ENCODE data around the gene DSTYK.
"Not testable (repeated sequence)": the region's sequence is repeated elsewhere in the genome, so short reads cannot be mapped to it uniquely, and the experiment has no call there.

Gene DSTYK

DNA sequence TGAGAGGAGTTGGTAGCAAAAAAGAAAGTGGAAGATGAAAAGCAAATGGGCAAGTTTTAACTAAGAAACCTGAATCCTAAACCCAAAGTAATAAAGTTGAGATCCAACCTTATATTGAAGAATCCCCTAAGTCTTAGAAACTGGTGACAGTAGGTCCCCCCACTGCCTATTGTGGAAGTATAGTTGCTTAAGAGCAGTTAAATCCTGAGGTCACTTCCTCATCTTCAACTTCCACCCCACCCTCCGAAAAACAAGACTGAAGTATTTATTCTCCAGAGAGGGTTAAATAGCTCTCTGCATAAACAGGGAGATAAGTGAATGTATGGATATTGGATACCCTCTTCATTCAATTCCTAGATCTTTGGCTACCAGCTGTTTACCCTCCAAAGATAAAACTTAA, 3.3 kb upstream of the DSTYK start:
- DNase-seq (ENCODE audit: low read depth), result no peak

DNA sequence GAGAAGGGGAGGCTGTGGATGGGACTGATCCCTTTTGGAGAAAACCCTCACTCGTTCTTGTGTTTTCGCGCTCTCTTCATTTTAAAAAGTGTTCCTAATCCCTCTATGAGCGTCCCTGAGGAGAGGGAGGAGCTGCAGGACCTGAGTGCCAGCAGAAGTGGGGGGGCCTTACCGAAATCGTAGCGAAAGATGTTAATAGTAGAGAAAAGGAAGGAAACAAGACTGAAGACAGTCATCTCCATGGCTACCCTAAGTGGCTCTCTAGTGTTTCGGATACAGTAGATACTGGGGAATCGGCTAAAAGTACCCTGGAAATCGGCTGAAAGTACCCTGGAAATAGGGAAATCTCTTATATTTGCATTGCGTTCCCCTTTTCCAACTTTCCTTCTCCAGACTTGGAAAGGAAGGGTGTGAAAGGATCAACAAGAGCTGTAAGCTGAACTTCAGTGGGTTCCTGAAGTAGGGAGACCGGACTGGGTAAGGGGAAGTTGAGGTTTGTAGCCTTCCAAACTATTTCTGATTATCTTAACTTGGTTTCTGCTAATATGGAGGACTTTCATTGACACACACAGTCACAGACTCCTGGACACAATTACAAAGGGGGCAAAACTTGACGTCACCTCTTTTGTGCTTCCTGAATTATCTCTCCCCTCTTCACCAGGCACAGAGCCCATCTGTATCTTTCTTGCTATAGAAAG, 486 bp upstream of the DSTYK start:
- no peak for DNase-seq (ENCODE audit: low read depth)

DNA sequence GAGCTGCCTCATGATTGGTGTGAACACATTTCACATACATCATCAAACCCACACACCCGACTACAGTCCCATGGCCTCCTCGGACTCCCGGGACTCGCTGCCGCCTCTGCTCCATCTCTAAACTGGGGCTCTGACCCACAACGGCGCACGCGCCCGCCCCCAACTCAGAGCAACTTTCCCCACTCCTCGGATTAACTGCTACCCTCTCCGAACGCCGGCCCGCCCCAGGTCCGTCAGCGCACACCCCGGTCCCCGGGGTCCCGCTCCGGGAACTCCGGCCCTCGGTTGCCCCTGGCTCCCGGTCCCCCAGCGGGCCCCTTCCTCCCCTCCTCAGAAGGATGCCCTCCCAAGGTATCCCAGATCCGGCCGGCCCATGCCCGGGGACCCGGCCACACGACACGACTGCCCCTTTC, 740 bp downstream of the DSTYK start:
- no peak for DNase-seq (ENCODE audit: low read depth)

DNA sequence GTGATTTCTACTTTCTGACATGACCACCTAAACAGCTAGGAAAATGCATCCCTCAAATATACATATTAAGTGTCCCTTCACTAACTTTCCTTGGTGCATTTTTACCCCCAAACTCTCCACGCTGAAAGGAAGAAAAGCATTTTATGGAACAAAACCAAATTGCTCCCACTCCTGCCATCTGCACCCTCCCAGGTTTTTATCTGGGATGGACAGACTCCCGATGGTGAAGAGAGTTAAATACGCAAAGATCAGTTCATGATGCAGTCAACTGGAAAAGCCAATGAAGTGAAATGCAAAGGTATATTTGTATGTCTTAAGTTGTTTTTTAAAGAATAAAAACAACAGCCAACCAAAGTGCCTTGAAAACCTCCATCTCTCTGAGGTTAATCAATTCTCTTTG, 2.7 kb downstream of the DSTYK start:
- DNase-seq (ENCODE audit: low read depth), result no peak

DNA sequence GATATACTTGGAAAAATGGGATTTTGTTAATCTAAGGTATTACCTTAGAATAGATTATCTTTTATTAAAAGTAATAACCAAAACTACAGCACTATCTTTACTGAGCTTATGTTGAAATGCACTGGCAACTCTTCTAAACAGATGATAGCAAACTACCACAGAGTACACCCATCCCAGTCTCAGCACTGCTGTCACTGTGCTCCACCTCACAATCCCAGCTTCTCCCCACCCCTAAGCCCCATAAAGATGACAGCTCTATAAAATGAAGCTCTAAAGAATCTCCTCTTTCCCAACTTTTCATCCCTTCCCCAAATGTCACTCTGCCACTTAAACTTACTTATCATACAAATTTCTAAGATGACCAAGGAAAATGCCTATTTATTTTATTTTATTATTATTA, 6.4 kb downstream of the DSTYK start:
- DNase-seq (ENCODE audit: low read depth), result no peak

DNA sequence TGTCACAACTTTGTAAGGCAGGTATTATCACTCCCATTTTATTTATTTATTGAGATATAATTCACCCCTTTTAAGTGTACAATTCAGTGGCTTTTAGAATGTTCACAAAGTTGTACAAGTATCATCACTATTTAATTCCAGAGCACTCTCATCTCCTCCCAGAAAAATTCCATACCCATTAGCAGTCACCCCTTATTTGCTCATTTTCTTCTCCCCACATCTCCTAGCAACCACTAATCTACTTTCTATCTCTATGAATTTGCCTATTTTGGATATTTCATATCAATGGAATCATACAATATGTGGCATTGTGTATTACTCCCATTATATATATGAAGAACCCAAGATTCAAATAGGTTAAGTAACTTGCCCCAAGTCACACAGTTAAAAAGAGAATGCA, 7.0 kb downstream of the DSTYK start:
- no peak for DNase-seq (ENCODE audit: low read depth)

DNA sequence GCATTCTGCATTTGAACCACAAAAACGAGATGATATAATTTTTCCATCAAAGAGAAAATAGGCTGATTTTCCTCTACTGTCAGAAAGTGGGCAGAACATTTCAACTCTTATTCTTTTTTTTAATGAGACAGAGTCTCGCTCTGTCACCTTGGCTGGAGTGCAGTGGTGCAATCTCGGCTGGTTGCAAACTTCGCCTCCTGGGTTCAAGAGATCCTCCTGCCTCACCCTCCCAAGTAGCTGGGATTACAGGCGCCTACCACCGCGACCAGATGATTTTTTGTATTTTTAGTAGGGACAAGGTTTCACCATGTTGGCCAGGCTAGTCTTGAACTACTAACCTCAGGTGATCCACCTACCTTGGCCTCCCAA, 11.6 kb downstream of the DSTYK start:
- DNase-seq (ENCODE audit: low read depth), result no peak

DNA sequence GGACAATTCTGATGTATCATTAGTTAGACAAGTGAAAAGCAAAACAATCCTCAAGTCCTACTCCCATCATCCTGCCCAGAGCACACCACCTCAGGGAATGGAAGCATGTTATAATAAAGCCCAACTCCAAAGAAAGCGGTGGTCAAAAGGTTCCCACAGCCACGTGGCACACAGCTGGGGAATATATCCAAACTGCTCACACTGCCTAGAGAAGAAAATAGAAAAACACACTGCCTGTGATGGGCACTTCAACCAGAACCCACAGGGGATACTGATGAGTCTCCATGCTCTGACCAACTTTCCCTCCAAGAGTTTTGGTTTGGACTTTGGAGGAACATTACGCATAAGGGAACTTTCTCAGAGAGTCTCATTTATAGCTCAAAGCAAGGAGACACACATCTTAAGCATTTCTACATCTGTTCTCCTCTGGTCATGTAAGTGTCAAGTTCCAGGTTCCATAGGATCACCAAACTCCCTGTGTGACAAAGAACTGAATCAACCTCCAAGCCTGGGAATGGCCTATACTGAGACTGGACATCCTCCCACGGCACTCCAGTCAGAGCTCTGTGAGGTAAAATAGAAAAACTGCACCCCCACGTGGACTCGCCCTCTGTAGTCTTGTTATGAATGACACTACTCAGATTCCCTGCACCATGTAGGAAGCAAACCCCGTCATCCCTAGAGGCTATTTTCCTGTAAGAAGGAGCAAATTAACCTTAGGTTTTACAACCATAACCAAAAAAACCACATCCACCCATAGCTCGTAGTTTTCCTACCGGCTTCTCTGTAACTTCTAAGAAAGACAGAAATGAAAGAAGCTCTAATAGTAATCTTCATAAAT, 12.2 kb downstream of the DSTYK start:
- no peak for DNase-seq (ENCODE audit: low read depth)

DNA sequence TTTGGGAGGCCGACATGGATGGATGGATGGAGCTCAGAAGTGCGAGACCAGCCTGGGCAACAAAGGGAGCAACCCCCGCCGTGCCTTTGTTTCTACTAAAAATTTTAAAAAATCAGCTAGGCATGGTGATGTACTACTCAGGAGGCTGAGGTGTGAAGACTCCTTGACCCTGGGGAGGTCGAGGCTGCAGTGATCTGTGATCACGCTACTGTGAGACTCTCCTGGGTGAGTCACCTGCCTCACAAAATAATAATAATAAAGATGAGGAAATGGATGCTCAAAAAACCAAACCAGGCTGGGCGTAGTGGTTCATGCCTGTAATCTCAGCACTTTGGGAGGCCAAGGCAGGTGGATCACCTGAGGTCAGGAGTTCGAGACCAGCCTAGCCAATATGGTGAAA, 19.2 kb downstream of the DSTYK start:
- DNase-seq (ENCODE audit: low read depth), result no peak

DNA sequence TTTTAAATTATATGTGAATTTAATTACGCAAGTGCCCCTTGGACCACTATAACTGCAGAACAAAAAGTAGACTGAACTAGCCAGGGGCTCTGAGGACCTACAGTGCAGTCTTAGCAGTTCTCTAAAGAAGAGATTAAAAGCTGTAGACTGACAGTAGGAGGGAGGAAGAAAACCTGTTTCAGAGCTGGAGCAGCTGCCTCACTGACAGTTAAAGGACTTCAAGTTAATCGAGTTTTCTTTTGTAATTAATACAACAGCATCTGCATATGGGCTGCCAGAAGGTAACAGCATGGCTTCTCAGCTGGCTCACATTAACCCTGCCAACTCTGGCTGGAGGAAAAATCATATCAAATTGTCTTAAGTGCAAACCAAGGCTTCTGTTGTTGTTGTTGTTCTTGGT, 19.9 kb downstream of the DSTYK start:
- no peak for DNase-seq (ENCODE audit: low read depth)

DNA sequence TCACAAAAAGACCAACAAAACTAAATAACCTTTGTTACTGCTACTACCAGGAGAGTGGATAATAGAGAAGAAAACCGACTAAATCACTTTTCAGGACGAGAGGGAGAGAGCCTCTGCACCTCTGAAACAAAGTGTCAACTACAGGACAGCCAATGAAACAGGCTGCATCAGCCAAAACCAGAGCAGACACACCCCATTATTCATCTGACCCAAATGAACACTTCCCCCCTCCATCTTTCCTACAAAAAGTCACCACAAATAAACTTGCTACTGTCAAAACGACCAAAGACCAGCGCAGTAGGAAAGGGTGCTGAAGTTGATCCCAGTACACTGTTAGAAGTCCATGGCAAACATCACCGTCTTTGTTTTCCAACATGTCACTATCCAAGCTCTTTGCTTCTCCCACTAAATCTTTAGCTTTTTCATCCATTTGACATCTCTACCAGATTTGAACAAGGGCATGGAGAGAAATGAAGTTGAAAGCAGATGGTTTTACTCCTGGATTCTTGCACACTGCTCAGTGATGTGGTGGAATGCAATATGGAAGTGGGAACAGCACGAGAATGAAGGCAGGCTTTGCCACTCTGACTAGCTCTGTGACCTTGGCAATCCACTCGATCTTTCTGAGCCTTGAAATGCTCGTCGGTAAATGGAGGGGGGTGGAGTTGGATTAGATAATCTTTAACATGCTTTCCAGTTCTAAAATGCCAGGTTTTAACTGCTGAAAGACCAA, 20.5 kb downstream of the DSTYK start:
- no peak for DNase-seq (ENCODE audit: low read depth)

DNA sequence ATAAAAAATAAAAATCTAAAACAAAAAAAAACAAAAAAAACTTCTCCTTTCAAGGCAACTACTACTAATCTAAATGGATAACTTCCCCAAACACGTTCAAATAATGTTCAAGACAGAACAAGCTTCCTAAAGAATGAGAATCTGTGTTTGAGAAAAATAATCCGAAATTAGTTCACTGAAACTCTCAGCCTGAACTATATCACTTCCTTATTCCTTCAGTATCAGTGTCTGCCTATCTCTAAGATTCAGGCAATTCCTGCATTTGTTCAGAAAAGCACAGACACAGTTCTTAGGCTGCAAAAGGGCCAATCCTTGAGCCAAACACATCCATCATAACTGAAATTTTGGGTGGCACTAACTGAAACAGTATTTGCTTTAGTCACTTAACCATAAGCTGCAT, 22.4 kb downstream of the DSTYK start:
- DNase-seq (ENCODE audit: low read depth), result no peak

DNA sequence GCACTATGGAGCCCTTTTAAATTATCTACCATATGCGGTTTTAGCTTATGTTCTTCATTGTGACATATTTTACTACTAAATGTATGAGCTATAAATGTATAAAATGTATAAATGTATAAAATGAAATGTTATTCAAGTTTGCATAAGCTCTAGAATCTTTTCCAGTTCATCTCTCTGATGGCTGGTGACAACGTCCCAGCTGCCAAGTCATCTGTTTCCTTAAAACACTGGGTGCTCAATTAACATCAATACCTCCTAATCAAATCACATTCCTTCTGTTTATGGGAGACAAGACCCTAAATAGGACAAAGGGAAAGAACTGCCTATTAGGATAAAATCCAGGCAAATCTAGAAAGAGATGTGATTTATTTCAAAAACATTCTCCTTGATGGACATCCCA, 22.9 kb downstream of the DSTYK start:
- DNase-seq (ENCODE audit: low read depth), result no peak

DNA sequence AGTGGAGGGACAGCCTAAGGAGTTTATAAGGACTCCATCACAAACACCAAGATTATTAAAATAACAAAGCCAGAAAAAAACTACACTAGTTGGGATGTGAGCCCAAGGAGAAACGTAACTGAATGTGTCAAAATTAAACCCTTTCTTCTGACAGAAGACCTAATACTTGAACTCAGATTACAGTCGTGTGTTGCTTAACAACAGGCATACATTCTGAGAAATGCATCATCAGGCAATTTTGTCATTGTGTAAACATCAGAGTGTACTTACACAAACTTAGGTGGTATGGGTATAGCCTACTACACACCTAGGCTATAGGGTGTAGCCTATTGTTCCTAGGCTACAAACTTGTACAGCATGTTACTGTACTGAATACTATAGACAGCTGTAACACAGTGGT, 23.4 kb downstream of the DSTYK start:
- DNase-seq (ENCODE audit: low read depth), result no peak

DNA sequence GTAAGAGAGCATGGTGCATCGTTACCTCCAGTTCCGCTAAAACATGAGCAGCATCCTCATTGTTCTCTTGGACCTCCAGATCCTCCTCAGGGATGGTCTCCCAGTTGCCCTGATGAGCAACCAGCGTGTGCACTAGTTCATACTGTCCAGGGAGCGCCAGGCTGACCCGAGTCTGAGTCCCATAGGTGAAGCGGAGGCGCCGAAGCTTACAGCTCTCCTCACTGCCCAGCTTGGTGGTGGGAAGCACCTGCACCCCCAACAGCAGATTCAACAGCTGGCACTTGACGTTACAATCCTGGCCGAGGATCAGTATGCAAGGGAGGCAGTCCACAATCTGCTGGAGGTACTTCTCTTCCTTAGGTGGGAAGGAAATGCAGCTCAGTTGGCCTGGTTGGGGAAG, 24.1 kb downstream of the DSTYK start:
- DNase-seq (ENCODE audit: low read depth), result no peak

DNA sequence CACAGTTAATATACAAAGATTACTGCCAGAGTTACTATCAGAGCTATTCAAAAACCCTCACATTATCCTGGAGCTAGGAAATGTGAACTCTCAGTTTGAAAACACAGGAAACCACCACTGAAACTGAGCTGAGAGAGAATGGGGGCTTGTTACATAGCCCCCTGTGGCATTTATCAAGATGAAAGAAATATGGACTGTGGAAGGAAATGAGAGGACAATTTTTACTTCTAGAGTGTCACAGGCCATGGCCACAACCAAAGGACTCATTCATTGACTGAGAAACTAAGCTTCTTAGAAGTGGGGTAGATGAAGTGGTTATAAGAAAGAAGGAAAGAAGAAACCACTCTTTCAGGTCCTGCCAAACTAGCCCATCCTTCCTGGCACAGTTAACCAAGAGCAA, 25.3 kb downstream of the DSTYK start:
- no peak for DNase-seq (ENCODE audit: low read depth)

DNA sequence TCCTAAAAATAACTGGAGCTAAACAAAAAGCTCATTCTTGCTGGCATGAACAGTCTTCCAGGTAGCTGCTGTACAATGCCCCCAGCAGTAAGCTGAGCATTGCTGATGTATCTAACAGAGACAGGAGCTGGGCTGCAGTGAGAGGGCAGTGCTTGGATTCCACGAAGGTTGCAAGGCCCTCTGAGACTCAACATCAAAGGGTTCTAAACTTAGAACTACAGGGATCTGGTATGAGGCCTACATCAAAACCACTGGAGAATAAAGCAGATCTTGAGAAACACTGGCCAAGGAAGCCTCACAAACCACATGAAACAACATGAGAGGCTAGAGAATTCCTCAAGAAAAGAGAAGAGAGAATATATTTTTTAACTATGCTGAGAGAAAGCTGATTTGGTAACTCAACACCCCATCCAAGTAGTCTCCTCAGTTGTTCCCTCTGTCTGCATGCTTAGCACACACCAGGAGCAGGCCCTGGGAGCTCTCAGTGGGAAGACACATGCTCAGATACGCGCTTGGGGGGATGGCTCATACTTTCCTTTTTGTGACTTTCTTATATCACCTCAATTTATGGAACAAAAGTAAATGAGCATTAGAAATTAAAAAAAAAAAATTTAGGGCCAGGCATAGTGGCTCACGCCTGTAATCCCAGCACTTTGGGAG, 27.7 kb downstream of the DSTYK start:
- DNase-seq (ENCODE audit: low read depth), result no peak

DNA sequence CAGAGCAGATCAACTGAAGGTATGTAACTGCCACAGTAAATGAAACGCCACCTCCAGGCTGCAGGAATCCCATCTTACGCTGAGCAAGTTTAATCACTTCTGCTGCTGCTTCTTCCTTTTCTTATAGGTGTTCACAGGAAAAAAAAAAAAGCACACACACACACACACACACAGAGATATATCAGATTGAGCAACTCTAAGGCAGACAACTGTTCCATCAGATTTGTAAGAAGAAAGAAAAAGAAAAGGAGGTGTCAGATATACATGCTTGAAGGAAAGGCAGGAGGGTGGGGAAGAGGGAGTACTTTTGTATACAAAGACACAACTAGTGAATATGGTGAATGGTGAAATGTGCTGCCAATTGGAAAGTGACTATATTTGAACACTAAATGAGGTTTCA, 28.6 kb downstream of the DSTYK start:
- DNase-seq (ENCODE audit: low read depth), result no peak

DNA sequence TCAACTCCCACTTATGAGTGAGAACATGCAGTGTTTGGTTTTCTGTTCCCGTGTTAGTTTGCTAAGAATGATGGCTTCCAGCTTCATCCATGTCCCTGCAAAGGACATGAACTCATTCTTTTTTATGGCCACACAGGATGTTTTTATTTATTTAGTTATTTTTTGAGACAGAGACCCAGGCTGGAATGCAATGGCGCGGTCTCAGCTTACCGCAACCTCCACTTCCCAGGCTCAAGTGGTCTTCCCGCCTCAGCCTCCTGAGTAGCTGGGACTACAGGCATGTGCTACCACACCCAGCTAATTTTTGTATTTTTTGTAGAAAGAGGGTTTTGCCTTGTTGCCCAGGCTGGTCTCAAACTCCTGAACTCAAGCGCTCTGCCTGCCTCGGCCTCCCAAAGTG, 31.2 kb downstream of the DSTYK start:
- not testable (repeated sequence) for DNase-seq (ENCODE audit: low read depth)

DNA sequence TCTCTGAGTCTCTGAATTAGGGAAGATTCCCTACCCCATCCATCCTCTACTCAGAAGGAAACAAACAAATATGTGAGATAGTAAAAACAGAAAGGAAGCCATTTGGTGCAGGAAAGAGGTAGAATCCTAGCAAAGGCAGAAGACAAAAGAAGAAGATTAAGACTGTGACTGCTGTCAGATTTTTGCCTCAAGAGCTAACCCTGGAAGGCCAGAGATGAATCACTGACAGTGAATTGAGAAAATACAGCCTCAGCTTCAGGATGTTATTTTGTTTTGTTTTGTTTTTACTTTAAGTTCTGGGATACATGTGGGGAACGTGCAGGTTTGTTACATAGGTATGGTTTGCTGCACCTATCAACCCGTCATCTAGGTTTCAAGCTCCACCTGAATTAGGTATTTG, 31.7 kb downstream of the DSTYK start:
- DNase-seq (ENCODE audit: low read depth), result no peak

DNA sequence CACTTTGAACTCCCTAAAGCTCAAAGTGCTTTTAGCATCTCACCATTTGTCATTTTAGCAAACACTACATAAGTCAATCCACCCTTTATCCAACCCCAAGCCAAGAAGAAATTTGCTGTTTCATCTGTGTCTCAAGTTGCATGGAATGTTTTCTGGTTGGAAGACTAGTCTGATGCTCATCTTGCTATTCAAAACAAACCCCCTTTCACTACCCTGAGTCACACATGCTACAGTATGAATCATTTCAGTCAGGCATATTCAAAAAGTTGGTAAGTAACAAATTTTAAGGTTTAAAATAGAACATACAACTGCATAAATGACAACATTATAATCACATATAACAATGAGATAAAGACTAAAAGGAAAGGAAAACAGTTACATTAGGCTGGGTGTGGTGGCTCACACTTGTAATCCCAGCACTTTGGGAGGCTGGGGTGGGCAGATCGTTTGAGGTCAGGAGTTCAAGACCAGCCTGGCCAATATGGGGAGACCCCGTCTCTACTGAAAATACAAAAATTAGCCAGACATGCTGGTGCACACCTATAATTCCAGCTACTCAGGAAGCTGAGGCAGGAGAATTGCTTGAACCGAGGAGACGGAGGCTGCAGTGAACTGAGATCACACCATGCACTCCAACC, 38.7 kb downstream of the DSTYK start:
- DNase-seq (ENCODE audit: low read depth), result no peak

DNA sequence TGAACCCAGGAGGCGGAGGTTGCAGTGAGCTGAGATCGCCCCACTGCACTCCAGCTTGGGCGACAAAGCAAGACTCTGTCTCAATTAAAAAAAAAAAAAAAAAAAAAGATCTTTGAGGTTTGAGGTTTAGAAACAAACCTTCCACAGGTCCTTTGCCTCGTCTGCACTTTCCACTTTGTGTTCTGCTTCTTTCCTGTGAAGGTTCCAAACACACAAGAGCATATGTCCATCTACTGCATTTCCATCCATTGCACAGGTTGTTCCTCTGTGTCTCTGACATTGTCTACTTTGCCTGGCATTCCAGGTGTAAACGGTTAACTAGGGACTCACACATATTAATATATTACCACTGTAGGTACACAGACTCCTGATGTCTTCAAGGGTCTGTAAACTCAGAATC, 40.1 kb downstream of the DSTYK start:
- no peak for DNase-seq (ENCODE audit: low read depth)

Measured in stimulated activated CD8-positive, alpha-beta memory T cell treated with anti-CD3 and anti-CD28 coated beads, Interleukin-4, amount 100 ng/mL, for 24 hours (primary cell).